Measurements from ENCODE around the gene GOLGA8R.
"Not testable (repeated sequence)": the region's sequence is repeated elsewhere in the genome, so short reads cannot be mapped to it uniquely, and the experiment has no call there.

The GOLGA8R gene

DNA sequence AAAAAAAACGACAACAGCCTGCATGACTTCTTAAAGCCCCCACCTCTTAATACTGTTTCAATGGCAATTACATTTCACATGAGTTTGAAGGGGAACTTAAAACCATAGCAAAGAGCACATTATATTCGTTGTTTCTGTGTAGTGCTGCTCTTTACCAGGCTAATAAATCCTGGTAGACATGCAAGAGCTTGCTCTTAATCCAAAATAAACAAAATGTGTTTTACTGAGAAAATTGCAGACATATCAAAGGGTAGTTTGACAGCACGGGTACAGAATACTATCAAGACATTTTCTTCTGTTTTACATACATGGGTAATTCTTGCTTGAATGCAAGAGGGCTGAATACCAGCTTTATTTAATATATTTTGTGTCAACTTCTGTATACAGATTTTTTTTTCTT, 24.3 kb upstream of the GOLGA8R start:
- H4K91ac ChIP-seq (ENCODE audit: low read length); H3K4me1 ChIP-seq (ENCODE audit: control insufficient read depth, insufficient read depth, low read depth, low read length); H2BK15ac ChIP-seq (ENCODE audit: low read depth, poor library complexity, severe bottlenecking); H3K79me1 ChIP-seq (replicated peaks; ENCODE audit: low read length, poor library complexity, severe bottlenecking); H3K23ac ChIP-seq (ENCODE audit: low read length in 2 of 2); H4K8ac ChIP-seq (ENCODE audit: low read length); DNase-seq; H3K27ac ChIP-seq (ENCODE audit: low read length, poor library complexity, severe bottlenecking); H3K4ac ChIP-seq (ENCODE audit: low read depth in 1 of 2, low read length in 2 of 2); H3K9ac ChIP-seq (ENCODE audit: low read length); H2BK5ac ChIP-seq (ENCODE audit: low read depth, low read length, poor library complexity, severe bottlenecking); H3K18ac ChIP-seq (ENCODE audit: low read depth in 1 of 2, low read length in 2 of 2); H3K36me3 ChIP-seq (ENCODE audit: control insufficient read depth in 1 of 2, insufficient read depth in 2 of 2, low read depth in 1 of 2, low read length in 2 of 2); H3K14ac ChIP-seq (ENCODE audit: low read length in 2 of 2); H2BK120ac ChIP-seq (ENCODE audit: low read depth, low read length); H3K9me3 ChIP-seq (ENCODE audit: control insufficient read depth, low read length); H3K27me3 ChIP-seq (ENCODE audit: control insufficient read depth in 1 of 2, insufficient read depth in 1 of 2, low read length in 2 of 2); H2BK12ac ChIP-seq (ENCODE audit: low read length in 2 of 2); H3K4me3 ChIP-seq (ENCODE audit: insufficient read depth in 1 of 2, low read depth in 1 of 2, low read length in 2 of 2); H3K4me2 ChIP-seq (ENCODE audit: low read length, poor library complexity, severe bottlenecking); H2AFZ ChIP-seq (ENCODE audit: low read depth, low read length); H2AK5ac ChIP-seq (ENCODE audit: low read length, severe bottlenecking): not testable (repeated sequence)
- WGBS = no CpG with 5 or more reads among the region's 3 CpGs

DNA sequence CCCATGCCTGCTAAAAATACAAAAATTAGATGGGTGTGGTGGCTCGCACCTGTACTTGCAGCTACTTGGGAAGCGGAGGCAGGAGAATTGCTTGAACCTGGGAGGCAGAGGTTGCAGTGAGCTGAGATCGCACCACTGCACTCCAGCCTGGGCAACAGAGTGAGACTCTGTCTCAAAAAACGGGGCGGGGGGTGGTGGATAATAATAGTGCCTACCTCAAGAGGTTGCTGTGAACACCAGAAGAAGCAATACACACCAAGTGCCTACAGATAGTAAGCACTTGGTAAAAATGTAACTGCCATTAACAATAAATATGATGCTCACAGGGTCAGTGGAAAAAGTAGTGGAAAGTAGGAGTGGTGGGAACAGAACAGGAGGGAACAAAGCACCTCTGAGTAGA, 21.8 kb upstream of the GOLGA8R start:
- H3K4ac ChIP-seq (ENCODE audit: low read depth in 1 of 2, low read length in 2 of 2); H2BK120ac ChIP-seq (ENCODE audit: low read depth, low read length); H4K91ac ChIP-seq (ENCODE audit: low read length); H3K9me3 ChIP-seq (ENCODE audit: control insufficient read depth, low read length); DNase-seq; H2AK5ac ChIP-seq (ENCODE audit: low read length, severe bottlenecking); H2BK15ac ChIP-seq (ENCODE audit: low read depth, poor library complexity, severe bottlenecking); H3K9ac ChIP-seq (ENCODE audit: low read length); H3K79me1 ChIP-seq (replicated peaks; ENCODE audit: low read length, poor library complexity, severe bottlenecking); H4K8ac ChIP-seq (ENCODE audit: low read length); H2AFZ ChIP-seq (ENCODE audit: low read depth, low read length); H3K14ac ChIP-seq (ENCODE audit: low read length in 2 of 2); H3K18ac ChIP-seq (ENCODE audit: low read depth in 1 of 2, low read length in 2 of 2); H3K27me3 ChIP-seq (ENCODE audit: control insufficient read depth in 1 of 2, insufficient read depth in 1 of 2, low read length in 2 of 2); H2BK5ac ChIP-seq (ENCODE audit: low read depth, low read length, poor library complexity, severe bottlenecking); H3K23ac ChIP-seq (ENCODE audit: low read length in 2 of 2); H3K4me2 ChIP-seq (ENCODE audit: low read length, poor library complexity, severe bottlenecking); H3K27ac ChIP-seq (ENCODE audit: low read length, poor library complexity, severe bottlenecking); H3K4me3 ChIP-seq (ENCODE audit: insufficient read depth in 1 of 2, low read depth in 1 of 2, low read length in 2 of 2); H3K4me1 ChIP-seq (ENCODE audit: control insufficient read depth, insufficient read depth, low read depth, low read length); H3K36me3 ChIP-seq (ENCODE audit: control insufficient read depth in 1 of 2, insufficient read depth in 2 of 2, low read depth in 1 of 2, low read length in 2 of 2); H2BK12ac ChIP-seq (ENCODE audit: low read length in 2 of 2): not testable (repeated sequence)
- WGBS = no CpG with 5 or more reads among the region's 5 CpGs

DNA sequence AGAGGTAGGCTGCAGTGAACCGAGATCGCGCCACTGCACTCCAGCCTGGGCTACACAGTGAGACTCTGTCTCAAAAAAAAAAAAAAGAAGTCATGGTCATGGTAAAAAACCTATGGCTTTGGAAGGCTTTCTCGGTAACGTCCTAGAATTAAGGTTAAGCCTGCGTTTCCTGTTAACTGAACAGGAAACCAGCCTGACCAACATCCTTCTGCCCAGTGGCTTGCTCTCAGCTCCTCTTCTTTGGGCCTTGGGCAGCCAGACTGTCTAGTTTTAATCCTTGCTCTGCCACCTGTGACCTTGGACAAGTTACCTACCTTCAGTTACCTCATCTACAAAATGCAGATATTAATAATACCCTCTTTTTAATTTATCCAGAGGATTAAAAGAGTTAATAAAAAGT, 6.7 kb upstream of the GOLGA8R start:
- H3K18ac ChIP-seq (ENCODE audit: low read depth in 1 of 2, low read length in 2 of 2); H3K4ac ChIP-seq (ENCODE audit: low read depth in 1 of 2, low read length in 2 of 2); H2BK5ac ChIP-seq (ENCODE audit: low read depth, low read length, poor library complexity, severe bottlenecking); H3K23ac ChIP-seq (ENCODE audit: low read length in 2 of 2); H2BK12ac ChIP-seq (ENCODE audit: low read length in 2 of 2); H3K27me3 ChIP-seq (ENCODE audit: control insufficient read depth in 1 of 2, insufficient read depth in 1 of 2, low read length in 2 of 2); H3K4me3 ChIP-seq (ENCODE audit: insufficient read depth in 1 of 2, low read depth in 1 of 2, low read length in 2 of 2); H3K9ac ChIP-seq (ENCODE audit: low read length); H3K4me1 ChIP-seq (ENCODE audit: control insufficient read depth, insufficient read depth, low read depth, low read length); H2AK5ac ChIP-seq (ENCODE audit: low read length, severe bottlenecking); H3K36me3 ChIP-seq (ENCODE audit: control insufficient read depth in 1 of 2, insufficient read depth in 2 of 2, low read depth in 1 of 2, low read length in 2 of 2); H2BK120ac ChIP-seq (ENCODE audit: low read depth, low read length); H4K91ac ChIP-seq (ENCODE audit: low read length); H2BK15ac ChIP-seq (ENCODE audit: low read depth, poor library complexity, severe bottlenecking); H4K8ac ChIP-seq (ENCODE audit: low read length); H3K4me2 ChIP-seq (ENCODE audit: low read length, poor library complexity, severe bottlenecking); H2AFZ ChIP-seq (ENCODE audit: low read depth, low read length); H3K79me1 ChIP-seq (replicated peaks; ENCODE audit: low read length, poor library complexity, severe bottlenecking); H3K14ac ChIP-seq (ENCODE audit: low read length in 2 of 2); DNase-seq; H3K27ac ChIP-seq (ENCODE audit: low read length, poor library complexity, severe bottlenecking); H3K9me3 ChIP-seq (ENCODE audit: control insufficient read depth, low read length): not testable (repeated sequence)
- no CpG with 5 or more reads among the region's 6 CpGs for WGBS

DNA sequence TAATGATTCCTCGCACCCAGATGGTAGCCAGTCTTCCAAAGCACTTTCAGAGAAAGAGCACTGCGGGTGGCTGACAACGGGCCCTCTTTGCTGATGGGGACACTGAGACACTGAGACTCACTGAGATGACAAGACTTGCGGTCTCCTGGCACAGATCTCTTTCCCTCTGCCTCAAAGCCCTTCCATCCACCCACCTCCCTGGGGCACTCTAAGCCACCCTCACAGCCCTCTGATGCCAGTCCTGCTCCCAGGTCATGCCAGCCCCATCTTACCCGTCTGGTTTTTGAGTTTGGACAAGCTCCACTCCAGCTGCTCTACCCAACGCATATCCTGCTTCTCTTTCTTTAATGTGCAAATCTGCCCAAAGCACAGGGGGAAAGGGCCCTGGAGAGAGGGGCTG, 6.4 kb downstream of the GOLGA8R start:
- H4K91ac ChIP-seq (ENCODE audit: low read length); H2AK5ac ChIP-seq (ENCODE audit: low read length, severe bottlenecking); H3K18ac ChIP-seq (ENCODE audit: low read depth in 1 of 2, low read length in 2 of 2); H3K4ac ChIP-seq (ENCODE audit: low read depth in 1 of 2, low read length in 2 of 2); DNase-seq; H2AFZ ChIP-seq (ENCODE audit: low read depth, low read length); H2BK120ac ChIP-seq (ENCODE audit: low read depth, low read length); H3K4me3 ChIP-seq (ENCODE audit: insufficient read depth in 1 of 2, low read depth in 1 of 2, low read length in 2 of 2); H3K79me1 ChIP-seq (replicated peaks; ENCODE audit: low read length, poor library complexity, severe bottlenecking); H3K27ac ChIP-seq (ENCODE audit: low read length, poor library complexity, severe bottlenecking); H3K36me3 ChIP-seq (ENCODE audit: control insufficient read depth in 1 of 2, insufficient read depth in 2 of 2, low read depth in 1 of 2, low read length in 2 of 2); H3K4me1 ChIP-seq (ENCODE audit: control insufficient read depth, insufficient read depth, low read depth, low read length); H3K27me3 ChIP-seq (ENCODE audit: control insufficient read depth in 1 of 2, insufficient read depth in 1 of 2, low read length in 2 of 2); H2BK5ac ChIP-seq (ENCODE audit: low read depth, low read length, poor library complexity, severe bottlenecking); H3K9me3 ChIP-seq (ENCODE audit: control insufficient read depth, low read length); H3K9ac ChIP-seq (ENCODE audit: low read length); H2BK12ac ChIP-seq (ENCODE audit: low read length in 2 of 2); H3K4me2 ChIP-seq (ENCODE audit: low read length, poor library complexity, severe bottlenecking); H4K8ac ChIP-seq (ENCODE audit: low read length); H3K23ac ChIP-seq (ENCODE audit: low read length in 2 of 2); H2BK15ac ChIP-seq (ENCODE audit: low read depth, poor library complexity, severe bottlenecking): not testable (repeated sequence)
- H3K14ac ChIP-seq (ENCODE audit: low read length in 2 of 2) = peak overlapping the region in 1 of 2 experiments; percentile 41
- 81% methylated on average over 4 of the region's 6 CpGs for WGBS
